ENCODE results near the gene IQSEC1. TPM values are rescaled to one million over a fixed set of nuclear protein-coding genes. Genes with fewer than 3 reads are reported as not detected.
A peak's percentile ranks its signal among the peaks of the same experiment; 100 is the strongest.

IQSEC1 gene
- total RNA-seq, 2 donors from 2014 or later = 57.5 to 63.9 TPM

DNA sequence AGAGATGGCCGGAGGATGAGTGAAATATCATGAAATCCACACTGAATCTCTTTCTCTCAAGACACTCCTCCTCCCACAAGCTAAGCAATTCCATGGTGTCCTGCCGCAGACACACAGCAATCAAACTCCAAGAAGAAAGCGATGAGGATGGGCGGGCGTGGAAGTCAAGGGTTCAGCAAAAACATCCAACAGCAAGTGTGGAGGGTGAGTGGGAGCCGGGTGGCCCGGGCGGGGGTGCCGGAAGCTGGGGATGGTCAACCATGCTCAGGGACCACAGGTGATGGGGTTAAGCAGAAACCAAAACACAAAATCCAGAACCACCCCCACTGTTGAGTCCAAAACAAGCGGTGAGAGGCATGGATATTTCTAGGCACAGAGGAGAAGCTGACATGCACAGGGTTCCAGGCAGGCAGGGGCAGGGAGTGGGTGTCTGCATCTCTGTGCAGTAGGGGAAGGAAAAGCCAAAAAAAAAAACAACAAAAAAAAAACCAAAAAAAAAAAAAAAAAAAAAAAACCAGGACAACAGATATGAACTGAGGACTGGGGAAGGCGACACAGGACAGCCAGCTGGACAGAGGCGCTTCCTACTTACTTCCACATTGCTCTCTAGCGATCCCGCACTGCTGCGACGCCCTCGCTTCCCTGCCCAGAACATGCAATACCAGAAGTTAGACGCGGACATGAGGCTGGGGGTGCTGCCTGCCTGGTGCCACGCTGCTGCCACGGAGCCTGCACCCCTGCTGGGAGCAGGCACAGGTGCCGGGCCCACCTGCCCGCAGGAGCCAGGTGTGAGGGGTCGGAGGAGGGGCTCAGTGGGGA lies 170.8 kb downstream of the IQSEC1 start:
- DNase-seq (ENCODE audit: low spot score) = no peak
- peaks cover 68% of the 10 kb centered on the region for H3K36me3 ChIP-seq
- H3K27ac ChIP-seq = no peak overlapping the region
- H3K4me3 ChIP-seq = no peak overlapping the region
- peaks cover 0 to 19% of the 10 kb centered on the region in 2 donors for H3K4me1 ChIP-seq
- no peaks in the 10 kb centered on the region for H3K9me3 ChIP-seq
- TF ChIP-seq CTCF (IDR thresholded peaks at IDR 0.05) = no peak
- no peaks in the 10 kb centered on the region for H3K27me3 ChIP-seq

- no peak overlapping the region for H3K4me3 ChIP-seq
- H3K27me3 ChIP-seq = no peaks in the 10 kb centered on the region
- peaks cover 0 to 16% of the 10 kb centered on the region in 2 donors for H3K4me1 ChIP-seq
- no peaks in the 10 kb centered on the region for H3K9me3 ChIP-seq
- no peak for DNase-seq (ENCODE audit: low spot score)
- peaks cover 66% of the 10 kb centered on the region for H3K36me3 ChIP-seq
- H3K27ac ChIP-seq = no peak overlapping the region
- peak in 1 of 2 donors; percentile 12 for TF ChIP-seq CTCF (IDR thresholded peaks at IDR 0.05)
Measured at GRCh38 chr3:12901623-12902045, 171.6 kb downstream of the IQSEC1 start.

- H3K9me3 ChIP-seq = no peaks in the 10 kb centered on the region
- H3K4me1 ChIP-seq = peaks cover 0 to 20% of the 10 kb centered on the region in 2 donors
- TF ChIP-seq CTCF (IDR thresholded peaks at IDR 0.05) = no peak
- no peaks in the 10 kb centered on the region for H3K27me3 ChIP-seq
- no peak overlapping the region for H3K27ac ChIP-seq
- DNase-seq (ENCODE audit: low spot score) = no peak
- peaks cover 60% of the 10 kb centered on the region for H3K36me3 ChIP-seq
- H3K4me3 ChIP-seq = no peak overlapping the region
Measured at GRCh38 chr3:12900885-12901411, 172.3 kb downstream of the IQSEC1 start.

GRCh38 chr3:12898965-12899755 lies 174.1 kb downstream of the IQSEC1 start:
- DNase-seq (ENCODE audit: low spot score) = no peak
- no peak overlapping the region for H3K27ac ChIP-seq
- no peaks in the 10 kb centered on the region for H3K9me3 ChIP-seq
- H3K4me3 ChIP-seq = no peak overlapping the region
- peaks cover 45% of the 10 kb centered on the region for H3K36me3 ChIP-seq
- TF ChIP-seq CTCF (IDR thresholded peaks at IDR 0.05) = no peak
- peaks cover 0 to 29% of the 10 kb centered on the region in 2 donors for H3K4me1 ChIP-seq
- H3K27me3 ChIP-seq = no peaks in the 10 kb centered on the region

- Histone ChIP-seq H3K27ac (no peak overlapping the region), H3K27me3 (no peaks in the 10 kb centered on the region), H3K9me3 (no peaks in the 10 kb centered on the region), H3K4me1 (peaks cover 0 to 29% of the 10 kb centered on the region in 2 donors), H3K36me3 (peaks cover 45% of the 10 kb centered on the region), H3K4me3 (no peak overlapping the region)
- TF ChIP-seq CTCF (IDR thresholded peaks at IDR 0.05) = no peak
- no peak for DNase-seq (ENCODE audit: low spot score)
Measured at GRCh38 chr3:12898290-12898964, 174.8 kb downstream of the IQSEC1 start.
